Measurements from ENCODE around the gene FAM222B.

DNA sequence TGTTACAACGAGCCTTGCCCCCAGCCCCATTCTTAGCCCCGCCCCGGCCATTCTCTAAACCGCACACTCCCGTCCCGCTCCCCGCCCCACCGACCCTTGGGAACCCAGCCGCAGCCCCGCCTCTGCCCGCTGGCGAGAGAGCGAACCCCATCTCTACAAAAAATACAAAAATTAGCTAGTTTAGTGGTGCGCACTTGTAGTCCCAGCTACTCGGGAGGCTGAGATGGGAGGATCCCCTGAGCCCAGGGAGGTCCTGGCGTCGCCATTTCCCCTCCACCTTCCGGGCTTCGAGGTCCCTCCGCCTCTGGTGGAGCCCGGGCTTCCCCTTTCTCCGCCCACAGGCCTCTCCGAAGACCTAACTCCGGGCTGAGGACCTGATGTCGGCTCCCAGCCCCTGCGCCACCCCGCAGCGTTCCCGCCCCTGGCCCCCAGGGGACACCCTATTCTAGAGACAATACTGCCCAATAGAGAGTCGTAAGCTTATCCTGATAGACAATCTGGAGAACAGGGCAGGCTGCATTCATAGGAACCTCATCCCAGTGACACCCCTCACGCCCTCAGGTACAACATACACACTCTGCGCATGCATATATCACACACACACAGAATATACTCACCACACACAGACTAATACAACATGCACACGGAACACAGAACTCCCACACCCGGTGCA is 130.4 kb downstream of the FAM222B start:
- TF ChIP-seq, protein P1, sequence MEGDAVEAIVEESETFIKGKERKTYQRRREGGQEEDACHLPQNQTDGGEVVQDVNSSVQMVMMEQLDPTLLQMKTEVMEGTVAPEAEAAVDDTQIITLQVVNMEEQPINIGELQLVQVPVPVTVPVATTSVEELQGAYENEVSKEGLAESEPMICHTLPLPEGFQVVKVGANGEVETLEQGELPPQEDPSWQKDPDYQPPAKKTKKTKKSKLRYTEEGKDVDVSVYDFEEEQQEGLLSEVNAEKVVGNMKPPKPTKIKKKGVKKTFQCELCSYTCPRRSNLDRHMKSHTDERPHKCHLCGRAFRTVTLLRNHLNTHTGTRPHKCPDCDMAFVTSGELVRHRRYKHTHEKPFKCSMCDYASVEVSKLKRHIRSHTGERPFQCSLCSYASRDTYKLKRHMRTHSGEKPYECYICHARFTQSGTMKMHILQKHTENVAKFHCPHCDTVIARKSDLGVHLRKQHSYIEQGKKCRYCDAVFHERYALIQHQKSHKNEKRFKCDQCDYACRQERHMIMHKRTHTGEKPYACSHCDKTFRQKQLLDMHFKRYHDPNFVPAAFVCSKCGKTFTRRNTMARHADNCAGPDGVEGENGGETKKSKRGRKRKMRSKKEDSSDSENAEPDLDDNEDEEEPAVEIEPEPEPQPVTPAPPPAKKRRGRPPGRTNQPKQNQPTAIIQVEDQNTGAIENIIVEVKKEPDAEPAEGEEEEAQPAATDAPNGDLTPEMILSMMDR (IDR thresholded peaks at IDR 0.05; ENCODE audit: low read depth, low read length, poor library complexity, severe bottlenecking) = peak; percentile 42
- no peak for TF ChIP-seq EZH2phosphoT487 (IDR thresholded peaks at IDR 0.05; ENCODE audit: borderline replicate concordance, low read length)

All from DOHH2 (cell line).